Measurements from ENCODE around the gene MKLN1.

DNA sequence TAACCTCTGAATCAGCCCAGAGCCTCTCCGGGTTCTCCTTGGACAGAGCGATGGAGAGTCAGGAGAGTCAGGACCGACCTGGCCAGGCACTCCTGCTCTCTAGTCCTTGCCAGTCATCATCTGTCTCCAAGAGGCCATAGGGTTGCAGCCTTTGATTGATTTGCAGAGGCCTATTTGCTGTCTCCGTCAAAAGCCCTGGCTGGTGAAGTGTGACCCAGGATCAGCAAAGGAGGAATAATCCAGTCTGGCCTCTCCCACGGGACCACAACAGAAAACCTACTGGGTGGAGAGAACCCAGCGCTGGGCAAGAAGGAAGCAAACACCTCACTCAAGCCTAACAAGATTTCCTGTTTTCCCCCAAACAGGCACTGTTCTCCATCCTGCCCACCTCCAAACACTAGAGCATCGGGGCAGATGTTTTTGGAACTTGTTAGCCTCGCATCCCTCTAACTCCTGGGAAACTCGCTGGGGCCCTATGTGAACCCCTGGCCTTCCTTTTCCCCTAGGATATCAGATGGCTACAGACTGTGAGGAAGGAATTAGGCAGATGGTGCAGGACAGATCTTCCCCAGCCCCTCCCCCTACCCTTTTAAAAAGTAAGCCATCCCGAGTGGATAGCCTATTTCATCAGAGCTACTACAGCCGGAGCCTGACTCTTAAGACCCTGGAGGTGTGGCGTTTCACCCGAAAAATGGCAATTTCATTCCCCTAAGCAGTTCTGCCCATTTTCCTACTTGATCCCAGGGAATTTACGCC lies 174.4 kb downstream of the MKLN1 start:
- no peak for TF ChIP-seq JUND (IDR thresholded peaks at IDR 0.05)
- TF ChIP-seq, protein P1, sequence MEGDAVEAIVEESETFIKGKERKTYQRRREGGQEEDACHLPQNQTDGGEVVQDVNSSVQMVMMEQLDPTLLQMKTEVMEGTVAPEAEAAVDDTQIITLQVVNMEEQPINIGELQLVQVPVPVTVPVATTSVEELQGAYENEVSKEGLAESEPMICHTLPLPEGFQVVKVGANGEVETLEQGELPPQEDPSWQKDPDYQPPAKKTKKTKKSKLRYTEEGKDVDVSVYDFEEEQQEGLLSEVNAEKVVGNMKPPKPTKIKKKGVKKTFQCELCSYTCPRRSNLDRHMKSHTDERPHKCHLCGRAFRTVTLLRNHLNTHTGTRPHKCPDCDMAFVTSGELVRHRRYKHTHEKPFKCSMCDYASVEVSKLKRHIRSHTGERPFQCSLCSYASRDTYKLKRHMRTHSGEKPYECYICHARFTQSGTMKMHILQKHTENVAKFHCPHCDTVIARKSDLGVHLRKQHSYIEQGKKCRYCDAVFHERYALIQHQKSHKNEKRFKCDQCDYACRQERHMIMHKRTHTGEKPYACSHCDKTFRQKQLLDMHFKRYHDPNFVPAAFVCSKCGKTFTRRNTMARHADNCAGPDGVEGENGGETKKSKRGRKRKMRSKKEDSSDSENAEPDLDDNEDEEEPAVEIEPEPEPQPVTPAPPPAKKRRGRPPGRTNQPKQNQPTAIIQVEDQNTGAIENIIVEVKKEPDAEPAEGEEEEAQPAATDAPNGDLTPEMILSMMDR (IDR thresholded peaks at IDR 0.05): no peak
- TF ChIP-seq EP300 (IDR thresholded peaks at IDR 0.05; ENCODE audit: borderline replicate concordance in 1 of 2, low read depth in 1 of 2, low read length in 1 of 2): no peak
- no peak for TF ChIP-seq SIN3A (IDR thresholded peaks at IDR 0.05; ENCODE audit: borderline replicate concordance, low read depth, low read length)
- TF ChIP-seq NRF1 (IDR thresholded peaks at IDR 0.05; ENCODE audit: low read depth, low read length): no peak
- no peak for TF ChIP-seq SMC3 (IDR thresholded peaks at IDR 0.05; ENCODE audit: low read depth, low read length)
- TF ChIP-seq, protein P2, sequence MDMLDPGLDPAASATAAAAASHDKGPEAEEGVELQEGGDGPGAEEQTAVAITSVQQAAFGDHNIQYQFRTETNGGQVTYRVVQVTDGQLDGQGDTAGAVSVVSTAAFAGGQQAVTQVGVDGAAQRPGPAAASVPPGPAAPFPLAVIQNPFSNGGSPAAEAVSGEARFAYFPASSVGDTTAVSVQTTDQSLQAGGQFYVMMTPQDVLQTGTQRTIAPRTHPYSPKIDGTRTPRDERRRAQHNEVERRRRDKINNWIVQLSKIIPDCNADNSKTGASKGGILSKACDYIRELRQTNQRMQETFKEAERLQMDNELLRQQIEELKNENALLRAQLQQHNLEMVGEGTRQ (IDR thresholded peaks at IDR 0.05; ENCODE audit: borderline replicate concordance, low read depth, low read length): no peak
- TF ChIP-seq NFIC (IDR thresholded peaks at IDR 0.05; ENCODE audit: borderline replicate concordance): no peak
- TF ChIP-seq CHD2 (IDR thresholded peaks at IDR 0.05; ENCODE audit: low read length, partially characterized antibody): no peak

Data from SK-N-SH (cell line).